Esophagus (tissue), 2 donors: ENCODE results near the gene FLCN. TPM values are rescaled to one million over a fixed set of nuclear protein-coding genes. Genes with fewer than 3 reads are reported as not detected.

Source experiments
- H3K27ac ChIP-seq, 2 donors: one replicate each; pipeline ENCODE4 v1.5.1; 2013; ENCODE audit warnings: low read depth in 2 of 2, mild to moderate bottlenecking in 2 of 2, inconsistent platforms in 1 of 2, low read length in 1 of 2, moderate library complexity in 1 of 2
- H3K27me3 ChIP-seq, 2 donors: one replicate each; pipeline ENCODE4 v1.6.1; 2013; ENCODE audit warnings: low read length in 2 of 2, control low read depth in 1 of 2, mild to moderate bottlenecking in 1 of 2; ENCODE audit not compliant: insufficient read depth in 2 of 2, control insufficient read depth in 1 of 2
- H3K36me3 ChIP-seq, 2 donors: one replicate each; pipeline ENCODE4 v1.6.1; 2013; ENCODE audit warnings: low read length in 1 of 2; ENCODE audit not compliant: control insufficient read depth in 2 of 2, insufficient read depth in 2 of 2
- H3K4me1 ChIP-seq, 2 donors: one replicate each; pipeline ENCODE4 v1.6.1; 2013; ENCODE audit warnings: low read length in 1 of 2; ENCODE audit not compliant: control insufficient read depth in 2 of 2, insufficient read depth in 2 of 2
- H3K4me3 ChIP-seq, 2 donors: one replicate each; pipeline ENCODE4 v1.5.1; 2013; ENCODE audit warnings: low read length in 2 of 2, mild to moderate bottlenecking in 2 of 2, low read depth in 1 of 2, moderate library complexity in 1 of 2
- H3K9me3 ChIP-seq, 2 donors: one replicate each; pipeline ENCODE4 v1.6.1; 2013; ENCODE audit warnings: mild to moderate bottlenecking in 2 of 2, low read depth in 1 of 2, low read length in 1 of 2, moderate library complexity in 1 of 2; ENCODE audit not compliant: control insufficient read depth in 2 of 2, insufficient read depth in 1 of 2
- WGBS, 2 donors: extraction: QIAGEN DNeasy Blood & Tissue Kit; methylation state at CpG; one replicate each; pipeline ENCODE4 v1.1.7; 2013; 5-methylcytosine and 5-hydroxymethylcytosine counted together
- polyA plus RNA-seq, 2 donors: library from polyadenylated mRNA; stranded (reverse); fragments of 200-250 nt; gene quantifications; one replicate each; pipeline ENCODE4 v1.2.3, GENCODE V29; 2013
- donor health status: healthy with polysubstance abuse.
- donor health status: Bipolar disorder and iron deficiency.

FLCN gene
- polyA plus RNA-seq, 2 donors, result 10.3 to 16.3 TPM

- peaks cover 18 to 58% of the 10 kb centered on the region in 2 donors for H3K36me3 ChIP-seq
- WGBS, 2 donors, result 95 to 96% methylated on average over 10 of the region's 10 CpGs
- H3K4me1 ChIP-seq, result no peaks in the 10 kb centered on the region
- H3K4me3 ChIP-seq, result no peak overlapping the region
- H3K27me3 ChIP-seq, result no peaks in the 10 kb centered on the region
- H3K27ac ChIP-seq, result no peak overlapping the region
- no peaks in the 10 kb centered on the region for H3K9me3 ChIP-seq
Observed at GRCh38 chr17:17167356-17167755, 69.6 kb downstream of the FLCN start.

DNA sequence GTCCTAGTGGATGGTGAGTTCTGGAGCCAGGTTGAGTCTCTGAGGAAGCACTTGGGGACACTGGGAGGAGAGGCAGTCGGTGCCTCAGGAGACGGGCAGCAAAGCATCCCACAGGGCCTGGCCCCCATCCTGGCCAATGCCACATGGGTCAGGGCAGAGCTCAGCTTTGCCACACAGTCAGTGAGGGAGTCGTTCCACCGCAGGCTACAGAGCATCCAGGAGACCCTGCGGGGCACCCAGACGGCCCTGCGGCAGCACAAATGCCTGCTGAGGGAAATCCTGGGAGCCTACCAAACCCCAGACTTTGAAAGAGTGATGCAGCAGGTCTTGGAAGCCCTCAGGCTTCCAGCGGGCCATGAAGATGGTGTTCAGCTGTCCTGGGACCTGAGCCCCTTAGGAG, 70.5 kb downstream of the FLCN start:
- peaks cover 17 to 55% of the 10 kb centered on the region in 2 donors for H3K36me3 ChIP-seq
- H3K27ac ChIP-seq, result no peak overlapping the region
- WGBS, 2 donors, result 96 to 97% methylated on average over 8 of the region's 8 CpGs
- H3K27me3 ChIP-seq, result no peaks in the 10 kb centered on the region
- no peak overlapping the region for H3K4me3 ChIP-seq
- H3K4me1 ChIP-seq, result no peaks in the 10 kb centered on the region
- H3K9me3 ChIP-seq, result no peaks in the 10 kb centered on the region

- Histone ChIP-seq H3K9me3 (no peaks in the 10 kb centered on the region), H3K4me1 (no peaks in the 10 kb centered on the region), H3K36me3 (peaks cover 17 to 54% of the 10 kb centered on the region in 2 donors), H3K4me3 (no peak overlapping the region), H3K27ac (no peak overlapping the region), H3K27me3 (no peaks in the 10 kb centered on the region)
- WGBS, 2 donors, result 90 to 92% methylated on average over 23 of the region's 23 CpGs
Observed at GRCh38 chr17:17165666-17166308, 71.2 kb downstream of the FLCN start.

GRCh38 chr17:17164676-17165075, 72.3 kb downstream of the FLCN start:
- Histone ChIP-seq H3K4me1 (no peaks in the 10 kb centered on the region), H3K9me3 (no peaks in the 10 kb centered on the region), H3K4me3 (no peak overlapping the region), H3K36me3 (peaks cover 24 to 51% of the 10 kb centered on the region in 2 donors), H3K27ac (no peak overlapping the region), H3K27me3 (no peaks in the 10 kb centered on the region)
- 92% methylated on average over 17 of the region's 17 CpGs for WGBS, 2 donors

DNA sequence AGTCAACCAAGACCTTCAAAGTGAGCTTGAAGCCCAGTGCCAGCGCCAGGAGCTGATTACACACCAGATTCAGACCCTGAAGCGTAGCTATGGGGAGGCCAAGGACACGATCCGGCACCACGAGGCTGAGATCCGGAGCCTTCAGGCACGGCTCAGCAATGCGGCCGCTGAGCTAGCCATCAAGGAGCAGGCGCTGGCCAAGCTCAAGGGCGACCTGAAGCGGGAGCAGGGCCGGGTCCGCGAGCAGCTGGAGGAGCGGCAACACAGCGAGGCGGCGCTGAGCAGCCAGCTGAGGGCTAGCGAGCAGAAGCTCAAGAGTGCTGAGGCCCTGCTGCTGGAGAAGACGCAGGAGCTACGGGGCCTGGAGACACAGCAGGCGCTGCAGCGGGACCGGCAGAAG, 72.8 kb downstream of the FLCN start:
- 93 to 95% methylated on average over 25 of the region's 25 CpGs for WGBS, 2 donors
- H3K4me3 ChIP-seq, result no peak overlapping the region
- no peaks in the 10 kb centered on the region for H3K9me3 ChIP-seq
- H3K27me3 ChIP-seq, result no peaks in the 10 kb centered on the region
- H3K27ac ChIP-seq, result no peak overlapping the region
- peaks cover 24 to 54% of the 10 kb centered on the region in 2 donors for H3K36me3 ChIP-seq
- no peaks in the 10 kb centered on the region for H3K4me1 ChIP-seq

Other genes with a start within 250 kb of the FLCN start
- 100 to 1,000 TPM; 122 to 226 TPM for gene MPRIP, start 194.7 kb downstream of the FLCN start, polyA plus RNA-seq
- gene PLD6, start 30.8 kb downstream of the FLCN start, polyA plus RNA-seq, result 1 to 10 TPM; 1.2 TPM
- gene COPS3, start 44.1 kb upstream of the FLCN start, polyA plus RNA-seq, result 10 to 100 TPM; 19.2 to 58.3 TPM
- gene NT5M, start 66.2 kb upstream of the FLCN start, polyA plus RNA-seq, result 1 to 10 TPM; 2.1 to 2.4 TPM
- 1 to 10 TPM; 6.7 to 8.6 TPM for gene MED9, start 239.8 kb upstream of the FLCN start, polyA plus RNA-seq